GM21576 (cell line): ENCODE measurements around the gene GGCT.
"Not testable (repeated sequence)": the region's sequence is repeated elsewhere in the genome, so short reads cannot be mapped to it uniquely, and the experiment has no call there.

Experiments
- ATAC-seq: cut with Tn5 transposase; IDR thresholded peaks from one replicate; pipeline ENCODE4 v1.9.1; 2021; ENCODE audit warnings: mild to moderate bottlenecking, moderate library complexity; ENCODE audit not compliant: unreplicated experiment

The GGCT gene

DNA sequence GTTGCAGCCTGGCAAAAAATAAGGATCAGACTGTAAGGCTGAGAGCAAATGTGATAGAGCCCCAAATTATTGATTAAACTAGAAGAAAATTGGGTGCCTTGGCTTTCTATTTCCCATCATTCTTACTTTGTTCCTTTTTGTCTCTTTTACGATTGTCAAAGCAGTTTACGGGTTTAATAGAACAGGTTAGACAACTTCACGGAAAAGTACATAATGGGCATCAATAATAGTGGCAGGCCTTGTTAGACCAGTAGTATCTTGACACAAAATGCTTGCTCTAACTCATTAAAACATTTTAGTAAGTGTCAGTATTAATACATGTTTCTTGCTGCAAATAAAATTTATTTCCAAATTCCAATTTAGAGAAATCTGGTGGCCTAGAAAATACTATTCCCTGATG lies 14.5 kb upstream of the GGCT start:
- no peak for ATAC-seq

DNA sequence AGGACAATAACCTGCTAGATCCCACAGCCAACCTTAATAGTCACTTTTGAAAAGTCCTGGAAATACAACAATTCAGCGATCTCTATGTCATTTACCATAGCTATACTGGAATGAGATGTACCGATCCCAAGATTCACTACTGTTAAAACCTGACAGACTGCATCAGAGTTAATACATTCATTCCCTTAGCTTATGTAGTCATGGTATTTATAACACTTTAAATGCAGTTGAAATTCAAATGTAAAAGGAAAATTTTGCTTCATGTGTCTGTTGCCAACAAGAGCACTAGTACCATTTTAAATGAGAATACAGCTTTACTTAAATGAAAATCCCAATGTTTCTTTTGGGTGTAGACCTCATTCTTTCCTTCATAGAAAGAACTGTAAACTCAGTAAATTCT lies 11.1 kb upstream of the GGCT start:
- no peak for ATAC-seq

DNA sequence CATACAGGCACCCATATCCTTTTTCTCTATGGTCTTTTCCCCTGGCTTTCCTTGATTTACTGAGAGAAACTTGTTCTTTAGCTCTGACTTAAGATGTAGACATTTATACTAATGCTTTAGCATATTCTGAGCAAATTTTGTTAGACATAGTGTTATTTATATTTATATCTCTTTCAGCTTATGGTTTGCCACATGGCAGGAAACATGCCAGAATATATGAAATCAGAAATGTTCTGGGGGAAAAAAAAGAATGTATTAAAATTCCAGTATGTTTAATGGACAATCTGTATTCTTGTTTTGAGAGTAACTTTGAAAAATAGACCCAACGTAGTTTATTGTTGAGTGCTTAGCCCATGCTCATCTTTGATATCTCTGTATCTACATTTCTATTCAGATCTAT lies 10.1 kb upstream of the GGCT start:
- no peak for ATAC-seq

DNA sequence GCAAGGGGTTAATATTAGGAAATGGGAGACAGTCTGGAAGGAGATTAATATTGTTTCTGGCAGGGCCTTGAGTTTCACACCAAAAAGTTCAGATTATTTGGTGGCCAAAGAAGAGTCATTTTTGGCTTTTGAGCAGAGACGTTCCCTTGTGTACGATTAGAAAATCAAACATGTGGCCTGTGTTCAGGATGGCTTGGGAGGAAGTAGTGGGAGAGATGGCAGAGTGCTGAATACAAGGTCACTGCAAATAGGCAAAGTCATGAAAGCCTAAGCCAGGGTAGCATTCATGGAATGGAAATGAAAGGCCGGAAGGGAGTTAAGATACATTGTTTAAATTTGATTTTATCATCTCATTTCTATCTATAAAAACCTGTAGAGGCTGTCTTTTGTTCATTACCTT lies 9.5 kb upstream of the GGCT start:
- ATAC-seq = no peak

DNA sequence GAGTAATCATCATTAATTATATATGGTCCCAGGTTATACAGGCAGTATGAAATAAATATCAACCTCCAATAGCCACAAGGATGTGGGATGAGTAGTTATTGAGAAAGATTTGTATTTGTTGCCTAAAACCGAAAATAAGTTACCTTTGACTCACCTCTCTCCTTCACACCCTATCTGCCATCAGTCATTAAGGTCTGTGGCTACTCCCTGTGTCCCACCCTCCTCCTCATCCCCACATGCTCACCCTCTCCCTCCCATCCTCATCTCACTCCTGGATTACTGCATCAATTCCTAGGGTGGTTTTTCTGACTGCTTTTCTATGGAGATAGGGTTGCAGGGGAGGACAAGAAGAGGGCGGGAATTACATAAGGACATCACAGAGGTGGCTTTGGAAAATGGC lies 9.1 kb upstream of the GGCT start:
- ATAC-seq = no peak

DNA sequence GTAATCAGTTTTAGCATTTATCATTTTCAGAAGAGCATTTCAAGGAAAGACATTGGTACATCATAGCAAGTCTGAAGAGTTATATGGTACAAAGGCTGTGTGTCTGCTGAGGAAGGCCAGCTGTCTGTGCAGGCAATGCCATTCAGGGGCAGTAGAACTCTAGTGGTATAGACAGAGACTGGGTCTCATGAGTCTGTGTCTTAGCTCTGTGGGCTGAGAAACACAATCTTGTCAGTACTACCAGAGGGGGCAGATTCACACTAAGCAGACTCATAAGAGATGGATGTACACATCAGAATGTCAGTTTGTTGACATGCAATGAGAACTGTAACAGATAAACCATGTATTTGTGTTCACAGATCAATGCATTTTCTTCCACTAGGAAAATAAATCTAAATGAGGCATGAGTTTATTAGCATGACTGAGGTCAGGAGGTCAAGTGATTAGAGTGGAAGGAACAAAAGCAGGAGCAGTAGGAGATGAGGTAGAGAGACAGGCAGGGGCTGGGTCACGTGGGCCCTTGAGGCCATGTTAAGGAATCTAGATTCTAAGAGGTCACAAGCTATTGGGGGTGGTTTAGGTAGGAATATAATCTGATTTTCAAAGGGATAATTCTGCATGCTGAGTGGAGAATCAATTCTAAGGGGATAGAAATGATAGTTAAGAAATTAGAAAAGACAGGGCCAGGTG lies 7.5 kb upstream of the GGCT start:
- no peak for ATAC-seq

DNA sequence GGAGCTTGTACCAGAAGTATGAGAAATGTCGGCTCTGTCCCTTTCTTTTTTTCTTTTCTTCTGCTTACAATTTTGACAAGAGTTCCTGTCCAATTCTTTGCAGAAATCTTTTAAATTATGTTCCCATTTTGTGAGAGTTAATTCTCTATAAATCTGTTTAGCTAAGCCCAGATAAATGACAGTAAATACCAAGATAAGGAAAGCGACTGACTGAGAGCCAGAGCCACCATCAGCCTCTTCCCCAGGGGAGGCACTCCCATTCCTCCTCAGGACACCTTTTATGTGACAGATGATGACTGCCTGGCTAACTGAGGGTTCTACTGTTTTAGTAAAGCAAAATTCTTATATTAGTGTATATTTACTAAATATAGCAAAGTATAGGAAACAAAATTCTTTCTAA lies 6.9 kb upstream of the GGCT start:
- ATAC-seq = no peak

DNA sequence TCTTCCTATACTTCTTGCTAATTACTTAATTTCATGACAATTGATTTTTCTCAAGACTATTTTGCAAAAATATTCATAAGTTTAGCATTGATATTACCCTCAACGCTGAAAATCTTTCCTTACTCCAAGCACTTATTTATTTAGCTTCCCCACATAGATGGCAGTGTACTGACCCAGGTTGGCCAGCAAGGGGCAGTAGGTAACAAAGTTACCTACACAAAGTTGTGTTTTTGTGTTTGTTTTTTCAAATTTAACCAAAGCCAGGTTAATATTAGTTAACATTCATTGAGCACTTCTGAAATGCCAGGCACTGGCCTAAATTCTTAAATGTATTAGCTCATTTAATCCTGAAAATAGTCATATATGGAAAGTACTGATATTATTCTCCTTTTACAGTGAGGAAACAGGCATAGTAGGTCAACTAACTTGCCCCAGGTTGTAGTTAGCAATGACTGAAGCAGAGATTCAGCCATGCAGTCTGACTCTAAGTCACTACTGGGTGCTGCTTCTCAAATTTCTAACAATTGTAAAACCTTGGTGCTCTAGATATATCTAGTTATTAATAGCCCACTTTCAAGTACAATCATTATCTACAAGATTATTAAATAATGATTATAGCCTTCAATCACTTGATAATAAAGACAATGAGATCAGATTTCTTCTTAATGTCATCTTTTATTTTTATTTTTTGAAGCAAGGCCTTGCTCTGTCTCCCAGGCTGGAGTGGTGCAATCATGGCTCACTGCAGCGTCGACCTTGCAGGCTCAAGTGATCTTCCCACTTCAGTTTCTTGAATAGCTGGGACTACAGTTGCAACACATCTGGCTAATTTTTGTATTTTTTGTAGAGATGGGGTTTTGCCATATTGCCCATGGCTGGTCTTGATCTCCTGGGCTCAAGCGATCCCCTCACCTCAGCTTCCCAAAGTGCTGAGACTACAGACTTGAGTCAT lies 5.8 kb upstream of the GGCT start:
- ATAC-seq = no peak

DNA sequence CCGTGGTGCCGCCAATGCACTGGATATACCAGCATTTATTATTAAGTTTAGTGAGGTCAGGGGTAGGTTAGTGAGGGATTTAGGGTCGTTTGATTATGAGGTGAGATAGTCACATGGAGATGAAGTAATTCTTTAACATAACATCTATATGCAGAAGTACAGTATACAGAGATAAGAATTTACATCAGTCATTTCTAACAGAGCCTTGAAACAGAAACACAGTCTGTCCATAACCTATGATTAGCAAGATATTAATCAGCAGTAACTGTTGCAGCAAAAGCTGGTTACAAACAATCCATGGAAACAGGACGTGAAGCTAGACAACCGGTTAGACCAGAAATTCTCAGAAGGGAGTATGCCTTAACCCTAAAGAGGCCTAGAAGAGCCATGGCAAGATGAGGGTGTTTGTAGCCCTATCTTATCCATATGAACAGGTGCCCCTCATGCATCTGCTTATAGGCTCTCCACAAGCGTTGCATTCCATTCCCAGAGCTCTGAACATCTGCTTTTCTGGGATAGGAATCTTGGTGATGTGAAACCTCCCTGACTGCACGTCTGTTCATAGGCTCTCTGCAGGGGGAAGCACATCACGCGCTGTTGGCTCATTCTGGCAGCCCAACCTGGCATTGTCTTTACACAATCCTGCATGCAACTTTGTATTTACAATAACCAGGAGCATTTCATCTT lies 4.7 kb upstream of the GGCT start:
- ATAC-seq = not testable (repeated sequence)

DNA sequence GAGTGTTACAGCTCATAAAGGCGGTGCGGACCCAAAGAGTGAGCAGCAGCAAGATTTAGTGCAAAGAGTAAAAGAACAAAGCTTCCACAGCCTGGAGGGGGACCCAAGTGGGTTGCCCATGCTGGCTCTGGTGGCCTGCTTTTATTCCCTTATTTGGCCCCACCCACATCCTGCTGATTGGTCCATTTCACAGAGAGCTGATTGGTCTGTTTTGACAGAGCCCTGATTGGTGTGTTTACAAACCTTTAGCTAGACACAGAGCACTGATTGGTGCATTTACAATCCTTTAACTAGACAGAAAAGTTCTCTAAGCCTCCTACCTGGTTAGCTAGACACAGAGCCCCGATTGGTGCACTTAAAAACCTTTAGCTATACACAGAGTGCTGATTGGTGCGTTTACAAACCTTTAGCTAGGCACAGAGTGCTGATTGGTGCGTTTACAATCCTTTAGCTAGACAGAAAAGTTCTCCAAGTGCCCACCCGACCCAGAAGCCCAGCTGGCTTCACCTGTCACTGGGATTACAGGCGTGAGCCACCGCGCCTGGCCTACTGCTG lies 2.8 kb upstream of the GGCT start:
- not testable (repeated sequence) for ATAC-seq

DNA sequence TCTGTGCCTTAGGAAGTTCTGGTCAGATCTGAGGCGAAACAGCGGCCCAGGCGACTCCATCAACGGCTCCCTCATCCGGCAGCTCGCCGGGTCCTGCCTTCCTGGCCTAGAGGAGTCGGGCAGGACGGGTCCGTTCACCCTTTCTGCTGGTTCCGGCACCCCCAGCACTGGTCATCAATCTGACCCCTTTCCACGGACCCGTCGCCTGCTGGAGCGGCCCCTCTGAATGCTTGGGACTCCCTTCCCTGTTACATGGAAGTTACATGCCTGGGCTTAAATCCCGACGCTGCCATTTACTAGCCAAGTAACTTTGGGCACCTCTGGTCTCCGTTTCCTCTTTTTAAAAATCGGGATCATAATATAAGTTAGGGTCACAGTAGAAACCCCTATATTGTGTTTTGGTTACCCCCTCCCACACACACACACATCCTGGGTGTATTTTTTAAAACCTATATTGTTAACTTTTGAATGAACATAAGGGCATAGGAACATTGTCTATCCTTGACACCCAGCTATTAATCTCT lies 607 bp upstream of the GGCT start:
- no peak for ATAC-seq

DNA sequence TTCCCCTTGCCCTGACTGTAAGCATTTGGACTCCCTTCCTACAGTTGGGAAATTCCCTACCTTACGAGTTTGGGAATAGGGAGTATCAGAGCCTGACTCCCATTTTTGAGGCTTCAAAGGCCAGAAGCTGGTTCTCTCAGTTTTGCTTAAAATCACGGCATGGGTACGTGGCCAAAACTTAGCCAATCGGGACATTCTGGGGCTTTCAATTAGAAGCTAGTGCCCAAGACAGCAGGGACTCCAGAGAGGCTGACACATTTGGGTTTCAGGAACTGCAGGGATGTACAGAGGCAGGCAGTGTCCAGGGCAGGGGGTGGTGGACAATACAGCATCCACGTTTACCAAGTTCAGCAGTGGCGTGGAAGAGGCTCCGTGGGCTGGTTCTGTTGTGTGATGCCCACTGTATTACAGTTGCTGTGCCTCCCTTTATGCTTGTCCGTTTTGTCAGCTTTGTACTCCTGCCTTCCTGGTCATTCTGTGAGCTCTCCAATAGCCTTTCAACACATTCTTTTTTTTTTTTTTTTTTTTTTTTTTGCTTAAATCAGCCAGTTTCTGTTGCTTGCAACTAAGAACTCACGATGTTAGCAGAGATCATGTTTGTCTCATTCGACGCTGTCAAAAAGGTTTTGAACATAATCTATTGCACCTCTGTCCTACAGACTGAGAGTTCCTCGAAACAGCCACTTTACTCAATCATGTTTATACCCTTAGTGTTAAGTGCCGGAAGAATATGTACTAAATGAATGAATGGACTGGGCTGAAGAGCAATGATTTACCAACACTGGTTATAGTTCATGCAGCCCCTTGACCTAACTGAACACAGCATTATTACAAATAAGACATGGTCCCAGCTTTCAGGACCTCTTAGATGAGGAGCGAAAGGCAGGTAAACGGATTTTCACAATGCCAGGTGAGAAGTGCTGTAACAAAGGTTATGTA lies 1.1 kb downstream of the GGCT start:
- no peak for ATAC-seq

DNA sequence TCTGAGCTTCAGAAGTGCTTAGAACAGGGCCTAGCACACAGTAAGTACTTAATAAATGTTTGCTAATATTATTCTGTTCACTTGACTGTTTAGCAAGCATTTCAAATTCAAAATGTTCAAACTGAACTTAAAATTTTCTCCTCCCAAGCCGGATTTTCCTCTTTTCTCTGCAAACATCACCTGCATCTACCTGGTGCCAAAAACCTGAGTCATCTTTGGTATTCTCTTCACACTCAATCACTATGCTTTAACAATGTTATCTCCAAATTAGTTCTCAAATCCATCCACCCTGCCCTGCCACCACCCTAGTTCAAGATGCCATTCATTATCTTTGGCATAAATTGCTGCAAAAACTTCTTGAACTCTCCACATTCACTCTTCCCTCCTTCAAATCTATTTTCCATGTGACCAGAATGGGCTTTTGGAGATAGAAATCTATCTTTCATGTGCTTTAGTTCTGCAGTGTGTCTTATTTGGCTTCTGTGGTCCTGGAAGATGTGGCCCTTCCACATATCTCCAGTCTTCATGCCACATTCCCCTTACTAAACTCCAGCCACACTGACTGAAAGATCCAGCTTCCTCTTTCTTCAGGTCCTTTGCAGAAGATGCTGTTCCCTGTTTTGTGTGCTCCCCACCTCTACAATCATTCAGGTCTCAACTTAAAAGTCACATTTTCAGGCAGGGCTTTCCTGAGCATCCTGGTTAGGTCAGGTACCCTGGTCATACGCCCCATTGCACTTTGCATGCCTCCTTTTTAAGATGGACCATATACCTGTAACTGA lies 2.0 kb downstream of the GGCT start:
- ATAC-seq = no peak

DNA sequence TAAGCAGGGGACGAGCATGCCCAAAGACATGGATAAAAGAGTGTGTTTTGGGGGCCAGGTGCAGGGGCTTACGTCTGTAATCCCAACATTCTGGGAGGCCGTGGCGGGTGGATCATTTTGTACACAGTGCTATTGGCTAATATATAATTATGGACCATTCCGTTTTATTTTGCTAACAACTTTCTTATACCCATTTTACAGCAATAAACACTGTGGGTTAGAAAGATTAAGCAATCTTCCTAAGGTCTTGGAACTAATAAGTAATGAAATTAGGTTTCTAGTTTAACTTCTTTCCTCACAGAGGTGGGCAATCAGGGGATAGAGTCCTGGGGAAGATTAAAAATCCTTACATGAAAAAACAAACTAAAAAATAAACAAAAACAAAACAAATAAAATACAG lies 3.4 kb downstream of the GGCT start:
- no peak for ATAC-seq

DNA sequence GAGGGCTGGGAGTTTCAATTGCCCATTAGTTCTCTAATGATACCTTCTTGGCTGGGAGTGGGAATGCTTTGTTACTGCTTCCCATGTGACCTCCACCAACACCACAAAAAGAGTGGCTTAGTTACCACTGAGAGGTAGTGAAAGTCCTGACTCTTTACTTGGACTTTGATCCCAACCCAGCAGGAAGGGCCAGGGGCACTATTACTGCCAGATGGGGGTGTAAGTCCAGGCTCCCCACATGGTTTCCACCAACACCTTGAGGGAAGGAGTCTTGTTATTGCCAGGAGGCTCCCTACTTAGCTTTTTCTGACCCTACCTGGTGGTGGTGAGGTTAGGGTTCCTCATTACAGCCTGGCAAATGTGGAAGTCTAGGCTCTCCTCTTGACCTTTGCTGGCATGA lies 11.4 kb downstream of the GGCT start:
- no peak for ATAC-seq

DNA sequence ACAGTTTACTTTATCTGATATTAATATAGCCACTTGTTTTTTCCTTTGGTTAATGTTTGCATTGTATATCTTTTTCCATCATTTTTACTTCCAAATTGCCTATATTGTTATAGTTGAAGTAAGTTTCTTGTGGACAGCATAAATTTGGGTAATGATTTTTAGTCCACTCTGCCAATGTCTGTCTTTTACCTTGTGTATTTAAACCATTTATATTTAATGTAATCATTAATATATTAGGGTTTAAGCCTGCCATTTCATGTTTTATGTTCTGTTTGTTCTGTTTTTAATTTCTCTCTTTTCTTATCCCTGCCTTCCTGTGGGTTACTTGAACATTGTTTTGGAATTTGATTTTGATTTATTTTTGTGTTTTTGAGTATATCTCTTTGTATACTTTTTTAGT lies 13.2 kb downstream of the GGCT start:
- no peak for ATAC-seq

DNA sequence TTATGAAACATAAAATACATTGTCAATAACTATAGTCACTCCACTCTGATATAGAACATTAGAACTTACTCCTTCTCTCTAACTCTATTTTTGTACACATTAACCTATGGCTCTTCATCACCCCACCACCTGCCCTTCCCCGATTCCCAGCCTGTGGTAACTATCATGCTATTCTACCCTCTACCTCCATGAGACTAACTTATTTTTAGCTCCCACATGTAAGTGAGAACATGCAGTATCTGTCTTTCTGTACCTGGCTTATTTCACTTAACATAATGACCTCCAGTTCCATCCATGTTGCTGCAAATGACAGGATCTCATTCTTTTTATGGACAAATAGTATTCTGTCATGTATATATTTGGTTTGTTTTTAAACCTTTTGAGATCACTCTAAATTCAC lies 17.3 kb downstream of the GGCT start:
- no peak for ATAC-seq

DNA sequence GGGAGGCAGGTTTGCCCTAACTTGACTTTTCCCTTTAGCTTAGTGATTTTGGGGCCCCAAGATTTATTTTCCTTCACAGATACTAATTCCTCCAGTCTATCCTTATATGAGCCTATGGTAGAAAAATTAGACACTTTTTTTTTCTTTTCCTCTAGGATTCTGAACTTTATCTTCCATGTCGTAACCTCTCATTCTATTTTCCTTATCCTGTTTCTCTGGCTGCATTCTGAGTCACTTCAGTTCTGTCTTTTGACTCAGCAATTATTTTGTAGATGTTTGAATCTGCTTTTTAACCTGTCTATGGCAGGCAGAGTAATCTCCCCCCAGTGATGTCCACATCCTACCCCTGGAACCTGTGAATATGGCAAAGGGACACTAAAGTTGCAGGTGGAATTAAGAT lies 19.0 kb downstream of the GGCT start:
- ATAC-seq = no peak

DNA sequence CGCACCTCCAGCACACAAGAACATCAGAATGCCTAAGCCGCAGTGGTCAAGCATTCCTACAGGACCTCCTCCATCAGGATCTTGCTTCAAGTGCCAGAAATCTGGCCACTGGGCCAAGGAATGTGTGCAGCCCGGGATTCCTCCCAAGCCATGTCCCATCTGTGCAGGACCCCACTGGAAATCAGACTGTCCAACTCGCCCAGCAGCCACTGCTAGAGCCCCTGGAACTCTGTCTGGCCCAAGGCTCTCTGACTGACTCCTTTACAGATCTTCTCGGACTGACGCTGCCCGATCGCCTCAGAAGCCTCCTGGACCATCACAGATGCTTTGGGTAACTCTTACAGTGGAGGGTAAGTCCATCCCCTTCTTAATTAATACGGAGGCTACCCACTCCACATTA lies 23.2 kb downstream of the GGCT start:
- ATAC-seq = not testable (repeated sequence)
